RPMI7951 (cell line): ENCODE data around the gene POP7. TPM values are rescaled to one million over a fixed set of nuclear protein-coding genes. Genes with fewer than 3 reads are reported as not detected.

Experiments
- DNase-seq: peaks from one replicate; pipeline ENCODE4 v3.0.0-alpha.2; 2012; ENCODE audit warnings: low read depth
- total RNA-seq: library from RNA; depleted of rRNA; stranded (reverse); fragments of >200 nt; shearing (Covaris generic); gene quantifications from 2 replicates; pipeline ENCODE4 v1.2.3, GENCODE V29; 2014

POP7 gene
- total RNA-seq, 1 experiment from 2014 or later: 79.5 TPM

DNA sequence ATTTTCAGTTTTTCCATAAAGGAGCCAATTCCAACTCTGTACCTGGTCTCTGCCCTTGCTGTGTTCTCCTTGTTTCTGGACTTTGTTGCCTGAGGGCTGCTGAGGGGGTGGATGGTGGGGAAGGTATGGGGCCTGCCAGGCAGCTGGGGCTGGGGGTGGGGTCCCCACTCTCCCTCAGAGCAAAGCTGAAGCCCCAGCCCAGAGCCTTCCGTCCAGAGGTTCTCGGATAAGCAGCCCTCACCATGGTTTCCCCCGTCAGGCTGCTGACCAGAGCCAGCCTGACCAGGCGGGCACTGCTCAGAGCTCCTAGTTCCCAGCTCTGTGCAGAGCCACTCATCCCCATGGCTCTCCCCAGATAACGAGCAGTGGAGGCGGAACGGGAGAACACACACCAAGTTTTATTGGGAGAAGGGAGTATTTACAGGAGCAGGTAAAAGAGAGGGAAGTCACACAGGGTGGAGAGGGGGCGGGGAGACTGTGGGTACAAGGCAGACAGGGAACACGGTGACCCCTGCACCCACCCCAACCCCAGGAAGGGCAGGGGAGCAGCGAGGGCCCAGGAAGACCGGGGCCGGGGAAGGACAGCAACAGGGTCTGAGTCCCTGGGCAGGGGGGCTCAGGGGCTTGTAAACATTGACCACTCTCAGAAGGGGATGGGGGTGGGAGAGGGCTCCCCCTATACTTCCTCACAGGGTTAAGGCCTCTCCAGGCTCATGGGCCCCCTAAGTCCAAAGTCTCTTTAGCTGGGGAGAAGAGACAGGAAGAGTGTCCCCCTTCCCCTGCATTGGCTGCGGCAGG is 26.6 kb upstream of the POP7 start:
- no peak for DNase-seq

- DNase-seq: no peak
Measured at GRCh38 chr7:100679927-100680575, 25.9 kb upstream of the POP7 start.

DNA sequence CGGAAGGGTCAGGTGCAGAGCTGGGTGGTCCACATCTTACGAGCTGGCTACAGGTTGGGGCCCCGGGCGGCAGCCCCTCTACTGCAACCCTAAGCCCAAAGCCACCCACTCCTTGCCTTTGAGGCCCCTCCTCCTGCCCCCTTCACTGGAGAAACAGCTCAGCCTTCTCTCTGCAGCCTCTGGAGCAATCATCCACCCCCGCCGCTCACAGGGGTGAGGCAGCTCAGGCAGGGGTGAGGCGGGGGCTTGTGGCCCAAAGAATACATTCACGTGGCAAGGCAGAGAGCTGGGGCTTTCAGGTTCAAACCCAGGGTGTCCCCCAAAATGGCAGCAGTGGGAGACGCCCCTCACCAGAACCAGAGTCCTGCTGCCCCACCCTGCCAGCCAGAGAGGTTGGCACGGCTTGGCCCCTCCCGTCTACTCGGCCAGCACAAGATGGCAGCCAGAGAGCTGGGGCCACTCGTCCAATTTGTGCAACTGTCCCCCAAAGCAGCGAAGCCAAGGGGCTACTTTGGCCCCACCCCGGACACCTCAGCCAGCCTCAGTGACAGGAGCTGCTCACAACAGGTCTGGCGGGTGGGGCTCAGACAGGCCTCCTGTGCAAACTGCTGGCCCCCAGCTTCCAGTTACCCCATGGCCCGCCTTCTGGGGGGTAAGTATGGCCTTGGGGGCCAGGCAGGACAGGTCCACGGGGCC is 25.2 kb upstream of the POP7 start:
- DNase-seq: no peak

DNA sequence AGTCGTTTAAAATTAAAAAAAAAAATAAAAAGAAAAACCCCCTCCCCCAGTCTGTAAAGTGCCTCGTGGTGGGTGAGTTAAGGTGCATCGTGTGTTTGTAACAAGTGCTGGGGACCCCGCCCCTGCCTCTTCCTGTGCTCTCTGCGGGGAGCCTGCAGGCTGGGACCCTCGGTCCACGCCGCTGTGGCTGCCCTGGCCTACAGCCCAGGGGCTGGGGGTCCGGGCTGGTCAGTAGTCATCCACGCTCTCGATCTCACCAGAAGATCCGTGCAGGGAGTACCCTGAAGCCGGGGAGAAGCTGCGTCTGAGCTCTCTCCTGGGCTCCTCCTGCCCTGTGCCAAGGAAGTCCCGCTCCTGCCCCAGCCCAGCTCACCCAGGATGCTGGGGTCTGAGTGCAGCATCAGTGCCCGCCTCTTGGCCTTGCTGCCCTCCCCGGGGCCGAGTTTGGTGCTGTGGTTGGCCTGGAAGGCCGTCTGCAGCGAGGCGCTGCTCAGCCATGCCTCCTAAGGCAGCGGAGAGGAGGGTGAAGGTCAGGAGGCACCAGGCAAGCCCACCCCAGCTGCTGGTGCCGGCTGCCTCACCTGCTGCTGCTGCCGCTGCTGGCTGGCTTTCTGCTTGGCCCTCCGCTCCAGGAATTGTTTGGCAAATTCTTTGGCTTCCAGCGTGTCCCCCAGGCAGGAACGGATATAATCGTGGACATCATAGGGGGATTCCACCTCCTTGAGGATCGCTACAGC is 24.3 kb upstream of the POP7 start:
- DNase-seq: no peak

GRCh38 chr7:100682228-100682741 is 23.6 kb upstream of the POP7 start:
- DNase-seq: peak; percentile 75

GRCh38 chr7:100682991-100683658 is 22.8 kb upstream of the POP7 start:
- no peak for DNase-seq

GRCh38 chr7:100683659-100684533 is 22.0 kb upstream of the POP7 start:
- no peak for DNase-seq

DNA sequence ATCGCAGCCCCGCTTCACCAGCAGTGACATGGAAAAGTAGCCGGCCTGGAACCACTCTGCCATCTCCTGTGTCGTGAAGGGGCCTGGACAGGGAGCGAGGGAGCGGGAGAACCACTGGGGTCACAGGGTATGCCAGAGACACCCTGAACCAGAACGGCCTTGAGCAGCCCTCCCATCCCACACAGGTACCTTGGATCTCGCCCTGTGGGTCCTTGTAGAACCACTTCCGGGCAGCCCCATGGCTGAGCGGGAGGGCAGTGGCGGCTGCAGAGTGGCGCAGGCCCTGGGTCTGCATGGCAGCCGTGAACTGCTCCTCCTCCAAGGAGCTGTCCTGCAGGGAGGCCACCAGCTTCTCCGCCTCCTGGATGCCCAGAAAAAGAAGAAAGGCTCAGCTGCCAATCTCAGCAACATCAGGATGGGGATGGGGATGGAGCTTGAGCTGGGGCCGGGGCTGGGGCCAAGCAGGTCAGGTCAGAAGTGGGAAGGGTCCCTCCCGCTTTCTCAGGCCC is 21.3 kb upstream of the POP7 start:
- DNase-seq: no peak

DNA sequence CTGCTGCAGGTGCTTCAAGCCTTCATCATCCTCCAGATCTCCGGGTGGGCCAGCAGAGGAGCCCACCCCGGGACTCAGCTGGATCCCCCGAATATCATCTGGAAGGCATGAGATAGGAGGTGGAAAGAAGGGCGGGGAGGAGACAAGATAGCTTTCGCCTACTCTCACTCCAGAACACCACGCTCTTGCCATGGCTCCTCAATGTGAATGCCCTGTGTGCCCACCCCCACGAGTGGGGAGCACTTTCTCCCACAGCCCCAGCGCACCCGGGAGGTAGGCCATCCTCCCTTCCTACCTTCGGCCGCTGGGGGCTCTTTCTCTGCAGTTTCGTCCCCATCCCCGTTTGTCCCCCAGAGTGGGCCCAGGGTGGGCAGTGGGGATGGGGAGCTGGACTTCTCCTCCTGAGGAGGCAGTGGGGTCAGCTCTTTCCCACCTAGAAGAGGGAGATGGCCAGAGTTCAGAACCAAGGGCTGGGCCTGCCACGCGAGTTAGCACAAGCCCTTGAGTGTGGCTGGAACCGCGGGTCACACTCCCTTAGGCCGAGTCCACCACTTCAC is 20.8 kb upstream of the POP7 start:
- no peak for DNase-seq

- no peak for DNase-seq
Measured at GRCh38 chr7:100685631-100686145, 20.2 kb upstream of the POP7 start.

DNA sequence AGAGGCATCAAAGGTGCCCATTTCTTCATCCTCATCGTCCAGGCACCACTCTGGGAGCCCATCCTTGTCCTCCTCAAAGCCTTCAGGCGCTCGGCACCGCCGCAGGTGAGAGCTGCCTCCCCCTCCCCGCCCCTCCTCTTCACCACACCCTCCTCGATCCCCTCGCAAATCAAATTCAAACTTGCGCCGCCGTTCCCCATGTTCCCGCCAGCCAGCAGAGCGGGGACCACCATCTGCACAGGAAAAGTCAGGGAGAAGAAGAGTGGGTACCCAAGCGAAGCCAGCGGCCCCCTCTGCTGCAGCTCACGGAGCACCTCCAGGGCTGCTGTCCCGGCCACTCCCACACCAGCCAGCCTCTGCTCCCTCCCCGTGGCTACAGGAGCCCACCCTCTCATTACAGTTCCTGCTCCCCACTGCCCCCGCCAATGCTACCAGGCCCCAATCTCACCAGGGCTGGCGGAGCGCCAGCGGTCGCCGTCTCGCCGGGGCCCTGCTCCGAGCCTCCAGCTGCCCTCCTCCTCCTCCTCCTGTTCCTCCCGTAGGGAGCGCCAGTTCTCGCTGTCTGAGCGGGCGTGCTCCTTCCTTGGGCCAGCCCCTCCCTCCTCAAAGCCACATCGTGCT is 19.6 kb upstream of the POP7 start:
- no peak for DNase-seq

GRCh38 chr7:100686822-100687211 is 19.1 kb upstream of the POP7 start:
- DNase-seq: no peak

- no peak for DNase-seq
Measured at GRCh38 chr7:100687261-100687660, 18.7 kb upstream of the POP7 start.

GRCh38 chr7:100687751-100688300 is 18.1 kb upstream of the POP7 start:
- DNase-seq: no peak

DNA sequence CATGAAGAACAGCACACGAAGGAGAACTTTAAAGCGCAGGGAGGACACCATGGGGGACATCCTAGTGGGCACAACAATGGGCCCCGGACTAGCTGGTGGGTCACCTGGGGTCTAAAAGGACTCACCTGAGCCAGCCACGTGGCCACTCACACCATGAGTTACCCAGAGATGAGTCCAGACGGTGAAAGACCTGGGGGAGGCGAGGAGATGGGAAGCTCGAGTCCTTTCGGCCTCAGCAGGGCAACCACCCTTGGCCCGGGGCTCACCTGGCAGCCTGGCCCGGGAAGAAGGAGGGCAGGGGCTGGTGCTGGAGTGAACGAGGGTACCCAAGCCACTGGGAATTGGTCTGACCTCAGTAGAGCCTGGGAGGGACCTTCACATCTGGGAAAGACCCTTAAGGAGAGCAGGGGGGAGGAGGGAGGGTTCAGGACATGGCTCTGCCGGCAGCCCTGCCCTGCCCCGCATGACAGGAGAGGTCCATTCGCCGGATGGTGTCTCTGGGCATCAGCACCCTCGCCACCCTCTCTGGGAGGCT is 17.5 kb upstream of the POP7 start:
- DNase-seq: no peak

GRCh38 chr7:100689230-100690135 is 16.4 kb upstream of the POP7 start:
- DNase-seq: no peak
